Heart right ventricle (tissue), 16 donors: ENCODE results near the gene ATP7B. TPM values are rescaled to one million over a fixed set of nuclear protein-coding genes. Genes with fewer than 3 reads are reported as not detected.

Experiments
- ATAC-seq, 8 donors: fragments of 200-7000 bp; cut with Tn5 transposase; one replicate each; pipeline ENCODE4 v1.9.1; 2020; ENCODE audit warnings: mild to moderate bottlenecking in 8 of 8, moderate library complexity in 8 of 8, moderate number of reproducible peaks in 1 of 8
- DNase-seq, 2 donors: peaks; one replicate each; pipeline ENCODE4 v3.0.0-alpha.2; 2020
- H3K27ac ChIP-seq, 10 donors: fragments of 200-600 bp; sonication (generic) in 2 of 10; one replicate each; pipeline versions ENCODE4 v1.5.0 to v1.8.0; 2020 to 2022; ENCODE audit warnings: mild to moderate bottlenecking in 3 of 10
- H3K27me3 ChIP-seq, 7 donors: fragments of 200-600 bp; one replicate each; pipeline ENCODE4 v1.8.0; 2021 to 2022; ENCODE audit warnings: mild to moderate bottlenecking in 2 of 7
- H3K36me3 ChIP-seq, 9 donors: fragments of 200-600 bp; sonication (generic) in 1 of 9; one replicate each; pipeline versions ENCODE4 v1.5.0 to v1.8.0; 2020 to 2022; ENCODE audit warnings: mild to moderate bottlenecking in 2 of 9
- H3K4me1 ChIP-seq, 9 donors: fragments of 200-600 bp; sonication (generic) in 1 of 9; one replicate each; pipeline versions ENCODE4 v1.5.0 to v1.8.0; 2020 to 2022; ENCODE audit warnings: mild to moderate bottlenecking in 4 of 9
- H3K4me3 ChIP-seq, 10 donors: fragments of 200-600 bp; sonication (generic) in 2 of 10; one replicate each; pipeline versions ENCODE4 v1.5.0 to v1.8.0; 2020 to 2022; ENCODE audit warnings: mild to moderate bottlenecking in 7 of 10, moderate library complexity in 2 of 10
- H3K9me3 ChIP-seq, 11 donors: fragments of 200-600 bp in 10 of 11; sonication (generic) in 2 of 11; one replicate each; pipeline versions ENCODE4 v1.5.0 to v1.8.0; 2013 to 2022; ENCODE audit warnings: mild to moderate bottlenecking in 2 of 11, control low read depth in 1 of 11, moderate library complexity in 1 of 11
- CTCF ChIP-seq, 9 donors: fragments of 200-600 bp; sonication (generic) in 2 of 9; IDR thresholded peaks; one replicate each; pipeline versions ENCODE4 v1.5.0 to v1.8.0; 2021 to 2022; ENCODE audit warnings: antibody characterized with exemption in 9 of 9, mild to moderate bottlenecking in 5 of 9, moderate library complexity in 1 of 9
- WGBS, 2 donors: extraction: QIAGEN DNeasy Blood & Tissue Kit; methylation state at CpG; one replicate each; pipeline ENCODE4 v1.1.7; 2013; ENCODE audit warnings: inconsistent platforms in 1 of 2; 5-methylcytosine and 5-hydroxymethylcytosine counted together
- intact Hi-C, 10 donors: fragments of 100-400 bp; cut with DNase I; formaldehyde crosslinking; loops; one replicate each; pipeline versions ENCODE4 v1.11.1 to v1.14.2; 2022
- polyA plus RNA-seq, 2 donors: library from polyadenylated mRNA; stranded (reverse); fragments of 200-250 nt; gene quantifications; one replicate each; pipeline ENCODE4 v1.2.3, GENCODE V29; 2013
- total RNA-seq, 10 donors: library from RNA; stranded (reverse); fragmentation: NEBNext Ultra II Directional in 3 of 10; extraction: Animal tissue kit (Norgen Biotek cat#: 25700) in 3 of 10; gene quantifications; one replicate each; pipeline versions ENCODE4 v1.2.1 to v1.2.4, GENCODE V29; 2021 to 2023
- donor health status: Arrhythmogenic right ventricular cardiomyopathy.
- donor health status: ischemic (EF 13 %, LVEDD 7.1; RV severe dilation, severe dysfunction).
- donor health status: healthy with polysubstance abuse.
- donor health status: DM: no; HTN: yes; CAD: no.
- donor health status: DM: no; HTN: no; CAD: no.
- donor health status: ischemic (EF 25% LVEDD 6.9; RV normal size, moderate dysfunction).
- donor health status: ischemic (EF 25% LVEDD 5.7; RV mildly dilated, moderate dysfunction).
- donor health status: healthy.
- donor health status: DM: yes; HTN: yes; CAD: no.
- donor health status: Ischemic cardiomyopathy.
- donor health status: ischemic (EF 35%, LVEDD 5.7; RV mildly dilated, moderate dysfunction).
- donor health status: nonischemic (EF 11% LVEDD 7.7; RV severe dilation, severe dysfunction).
- donor health status: DM: yes; HTN: yes; CAD: no.
- donor health status: PGD.
- donor health status: ischemic (EF 29% LVEDD 5.4; RV normal size, mild dysfunction).
- donor health status: nonischemic (EF 23%, LVEDD 6.1; RV moderate dilation, normal function).

The ATP7B gene
- total and polyA plus RNA-seq, 12 donors = 2.0 to 9.3 (median 5.6) TPM

DNA sequence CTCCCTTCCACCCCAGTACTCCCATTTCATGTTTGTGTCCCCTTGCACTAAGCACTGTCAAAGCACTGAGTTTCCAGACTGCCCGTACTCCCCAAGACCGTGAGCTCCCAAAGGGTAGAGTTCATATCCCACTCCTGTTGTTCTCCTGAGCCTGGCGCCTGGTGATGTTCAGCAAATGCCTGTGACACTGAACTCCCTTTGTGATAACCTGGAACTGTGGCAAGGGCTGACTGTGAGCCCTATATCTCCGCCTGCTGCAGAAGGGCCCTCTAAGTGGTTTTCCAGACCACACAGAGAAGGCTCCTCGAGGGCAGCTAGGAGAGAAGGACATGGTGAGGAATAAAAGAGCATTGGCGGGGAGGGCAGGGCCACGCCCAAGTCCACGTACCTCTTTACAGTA is 67.5 kb downstream of the ATP7B start:
- Histone ChIP-seq H3K9me3 (no peaks in the 10 kb centered on the region), H3K36me3 (peaks cover 0 to 87% (median 7%) of the 10 kb centered on the region in 9 donors), H3K4me3 (no peak overlapping the region), H3K27ac (no peak overlapping the region), H3K4me1 (no peaks in the 10 kb centered on the region), H3K27me3 (no peaks in the 10 kb centered on the region)
- no peak for TF ChIP-seq CTCF (IDR thresholded peaks at IDR 0.05)
- intact Hi-C loops = no loop called here
- DNase-seq (no peak), ATAC-seq (no peak)
- 82 to 92% methylated on average over 8 of the region's 8 CpGs for WGBS, 2 donors

GRCh38 chr13:51942189-51942588 is 69.1 kb downstream of the ATP7B start:
- ATAC-seq = no peak
- Histone ChIP-seq H3K4me3 (no peak overlapping the region), H3K36me3 (peaks cover 0 to 93% (median 7%) of the 10 kb centered on the region in 9 donors), H3K9me3 (no peaks in the 10 kb centered on the region), H3K4me1 (no peaks in the 10 kb centered on the region), H3K27ac (no peak overlapping the region), H3K27me3 (no peaks in the 10 kb centered on the region)
- intact Hi-C loops = no loop called here
- TF ChIP-seq CTCF (IDR thresholded peaks at IDR 0.05) = no peak
- WGBS, 2 donors = 87% methylated on average over 9 of the region's 9 CpGs
- DNase-seq = no peak

GRCh38 chr13:51938454-51938853 is 72.8 kb downstream of the ATP7B start:
- Histone ChIP-seq H3K4me3 (no peak overlapping the region), H3K9me3 (no peaks in the 10 kb centered on the region), H3K27me3 (no peaks in the 10 kb centered on the region), H3K36me3 (peaks cover 0 to 89% (median 8%) of the 10 kb centered on the region in 9 donors), H3K27ac (no peak overlapping the region), H3K4me1 (no peaks in the 10 kb centered on the region)
- intact Hi-C loops = no loop called here
- ATAC-seq (no peak), DNase-seq (no peak)
- 56 to 65% methylated on average over 3 of the region's 3 CpGs for WGBS, 2 donors
- no peak for TF ChIP-seq CTCF (IDR thresholded peaks at IDR 0.05)

GRCh38 chr13:51937320-51938290 is 73.6 kb downstream of the ATP7B start:
- intact Hi-C loops = no loop called here
- H3K9me3 ChIP-seq = no peaks in the 10 kb centered on the region
- peaks cover 0 to 89% (median 8%) of the 10 kb centered on the region in 9 donors for H3K36me3 ChIP-seq
- H3K27ac ChIP-seq = no peak overlapping the region
- ATAC-seq (no peak), DNase-seq (no peak)
- H3K4me1 ChIP-seq = no peaks in the 10 kb centered on the region
- no peak for TF ChIP-seq CTCF (IDR thresholded peaks at IDR 0.05)
- 90 to 91% methylated on average over 22 of the region's 22 CpGs for WGBS, 2 donors
- H3K4me3 ChIP-seq = no peak overlapping the region
- H3K27me3 ChIP-seq = no peaks in the 10 kb centered on the region
